Upper lobe of left lung (tissue), 4 donors: ENCODE data around the gene DNAJC8.

ENCODE experiments used
- POLR2A ChIP-seq, 4 donors: fragments of 450-650 bp; IDR thresholded peaks; one replicate each; pipeline ENCODE4 v1.5.1; 2016 to 2017; ENCODE audit warnings: antibody characterized with exemption in 4 of 4, mild to moderate bottlenecking in 2 of 4
- TF ChIP-seq, protein P1 (sequence below), 6 experiments: fragments of 450-650 bp in 4 of 6; fragments of 200-600 bp in 2 of 6; sonication (generic) in 2 of 6; IDR thresholded peaks; one replicate each; pipeline ENCODE4 v1.5.1; 2016 to 2019; ENCODE audit warnings: antibody characterized with exemption in 6 of 6

- TF ChIP-seq, protein P1, sequence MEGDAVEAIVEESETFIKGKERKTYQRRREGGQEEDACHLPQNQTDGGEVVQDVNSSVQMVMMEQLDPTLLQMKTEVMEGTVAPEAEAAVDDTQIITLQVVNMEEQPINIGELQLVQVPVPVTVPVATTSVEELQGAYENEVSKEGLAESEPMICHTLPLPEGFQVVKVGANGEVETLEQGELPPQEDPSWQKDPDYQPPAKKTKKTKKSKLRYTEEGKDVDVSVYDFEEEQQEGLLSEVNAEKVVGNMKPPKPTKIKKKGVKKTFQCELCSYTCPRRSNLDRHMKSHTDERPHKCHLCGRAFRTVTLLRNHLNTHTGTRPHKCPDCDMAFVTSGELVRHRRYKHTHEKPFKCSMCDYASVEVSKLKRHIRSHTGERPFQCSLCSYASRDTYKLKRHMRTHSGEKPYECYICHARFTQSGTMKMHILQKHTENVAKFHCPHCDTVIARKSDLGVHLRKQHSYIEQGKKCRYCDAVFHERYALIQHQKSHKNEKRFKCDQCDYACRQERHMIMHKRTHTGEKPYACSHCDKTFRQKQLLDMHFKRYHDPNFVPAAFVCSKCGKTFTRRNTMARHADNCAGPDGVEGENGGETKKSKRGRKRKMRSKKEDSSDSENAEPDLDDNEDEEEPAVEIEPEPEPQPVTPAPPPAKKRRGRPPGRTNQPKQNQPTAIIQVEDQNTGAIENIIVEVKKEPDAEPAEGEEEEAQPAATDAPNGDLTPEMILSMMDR (IDR thresholded peaks at IDR 0.05) = no peak
- TF ChIP-seq POLR2A (IDR thresholded peaks at IDR 0.05) = no peak
Observed at GRCh38 chr1:28194326-28195035, 38.3 kb downstream of the DNAJC8 start.
